ENCODE measurements around the gene CCDC86.

GRCh38 chr11:60849641-60850520 lies 8.0 kb downstream of the CCDC86 start:
- TF ChIP-seq CTCF (IDR thresholded peaks at IDR 0.05), result no peak
- no peak for TF ChIP-seq POLR2A (IDR thresholded peaks at IDR 0.05)
